Neural progenitor cell (in vitro differentiated cells): ENCODE data around the gene ROR2.

Source experiments
- CTCF ChIP-seq: fragments of 200-600 bp; sonication (generic); IDR thresholded peaks from 2 replicates; pipeline ENCODE4 v1.5.1; 2017; ENCODE audit warnings: antibody characterized with exemption, mild to moderate bottlenecking
- EZH2 ChIP-seq: fragments of 200-600 bp; sonication (generic); IDR thresholded peaks from 2 replicates; pipeline ENCODE4 v1.6.1; 2017; ENCODE audit warnings: antibody characterized with exemption, mild to moderate bottlenecking, moderate library complexity

GRCh38 chr9:91934654-91935053 is 15.4 kb downstream of the ROR2 start:
- TF ChIP-seq CTCF: no peak
- TF ChIP-seq EZH2: no peak
